Lower lobe of right lung (tissue), 2 donors: ENCODE measurements around the gene PRAMEF33. TPM values are rescaled to one million over a fixed set of nuclear protein-coding genes. Genes with fewer than 3 reads are reported as not detected.
A peak's percentile ranks its signal among the peaks of the same experiment; 100 is the strongest.
"Not testable (repeated sequence)": the region's sequence is repeated elsewhere in the genome, so short reads cannot be mapped to it uniquely, and the experiment has no call there.

Experiments used
- ATAC-seq, 2 donors: fragments of 200-7000 bp; cut with Tn5 transposase; one replicate each; pipeline ENCODE4 v1.9.1; 2020 to 2022; ENCODE audit warnings: mild to moderate bottlenecking in 2 of 2, moderate library complexity in 2 of 2
- DNase-seq: peaks from one replicate; pipeline ENCODE4 v3.0.0-alpha.2; 2020
- H3K27ac ChIP-seq: fragments of 200-600 bp; one replicate; pipeline ENCODE4 v1.8.0; 2022
- H3K27me3 ChIP-seq: fragments of 200-600 bp; one replicate; pipeline ENCODE4 v1.8.0; 2022; ENCODE audit warnings: low read depth
- H3K36me3 ChIP-seq: fragments of 200-600 bp; one replicate; pipeline ENCODE4 v1.8.0; 2022; ENCODE audit warnings: mild to moderate bottlenecking
- H3K4me1 ChIP-seq: fragments of 200-600 bp; one replicate; pipeline ENCODE4 v1.8.0; 2022
- H3K4me3 ChIP-seq: fragments of 200-600 bp; one replicate; pipeline ENCODE4 v1.8.0; 2022; ENCODE audit warnings: mild to moderate bottlenecking
- H3K9me3 ChIP-seq: fragments of 200-600 bp; one replicate; pipeline ENCODE4 v1.8.0; 2022
- intact Hi-C: fragments of 100-400 bp; cut with DNase I; formaldehyde crosslinking; loops from one replicate; pipeline ENCODE4 v1.11.0; 2022
- long read RNA-seq: library from polyadenylated mRNA; unstranded; transcript quantifications from one replicate; pipeline ENCODE4 v2.0.0, GENCODE V29; 2021
- total RNA-seq: library from RNA; stranded (reverse); fragmentation: NEBNext Ultra II Directional; extraction: Animal tissue kit (Norgen Biotek cat#: 25700); gene quantifications from one replicate; pipeline ENCODE4 v1.2.1, GENCODE V29; 2021
- donor health status: DM: no; HTN: yes; CAD: no; lungs with severe emphysema.

The PRAMEF33 gene
- total RNA-seq, result not detected
- long read RNA-seq, result 0 reads

- H3K4me3 ChIP-seq, H3K27me3 ChIP-seq, H3K4me1 ChIP-seq, H3K27ac ChIP-seq, DNase-seq, H3K9me3 ChIP-seq, ATAC-seq, intact Hi-C loops, H3K36me3 ChIP-seq: not testable (repeated sequence)
These were observed at the start of gene PRAMEF33 for GRCh38 chr1:13303239-13303638. Gene PRAMEF33 (plus strand): TSS chr1:13303539. CDS start chr1:13305955, 2,416 bp downstream.

GRCh38 chr1:13253898-13254297, 49.4 kb upstream of the PRAMEF33 start, which contains the start of gene PRAMEF5:
Gene PRAMEF5 (plus strand): TSS chr1:13254198. CDS start chr1:13259269, 5,071 bp downstream.
- H3K36me3 ChIP-seq, intact Hi-C loops, ATAC-seq, H3K9me3 ChIP-seq, H3K4me3 ChIP-seq, H3K27ac ChIP-seq, H3K27me3 ChIP-seq, H3K4me1 ChIP-seq, DNase-seq: not testable (repeated sequence)

GRCh38 chr1:13265124-13265523, 38.2 kb upstream of the PRAMEF33 start:
- H3K4me1 ChIP-seq, H3K36me3 ChIP-seq, H3K27me3 ChIP-seq, H3K9me3 ChIP-seq, intact Hi-C loops, H3K4me3 ChIP-seq, ATAC-seq, H3K27ac ChIP-seq, DNase-seq: not testable (repeated sequence)

- H3K27ac ChIP-seq, result not testable (repeated sequence)
These were observed 26.3 kb upstream of the PRAMEF33 start for GRCh38 chr1:13277016-13277415.

GRCh38 chr1:13279617-13280016, 23.7 kb upstream of the PRAMEF33 start:
- H3K4me3 ChIP-seq, H3K9me3 ChIP-seq, H3K27ac ChIP-seq, intact Hi-C loops, DNase-seq, H3K4me1 ChIP-seq, H3K36me3 ChIP-seq, H3K27me3 ChIP-seq, ATAC-seq: not testable (repeated sequence)

More at GRCh38 chr1:13277016-13277415, 26.3 kb upstream of the PRAMEF33 start:
- DNase-seq, H3K4me1 ChIP-seq, H3K9me3 ChIP-seq, H3K27me3 ChIP-seq, intact Hi-C loops, H3K36me3 ChIP-seq, H3K4me3 ChIP-seq: not testable (repeated sequence)
- peak in 1 of 2 donors; percentile 58 for ATAC-seq

- ATAC-seq, H3K4me3 ChIP-seq, H3K9me3 ChIP-seq, H3K36me3 ChIP-seq, intact Hi-C loops, H3K27me3 ChIP-seq, H3K4me1 ChIP-seq, H3K27ac ChIP-seq, DNase-seq: not testable (repeated sequence)
These were observed 18.3 kb upstream of the PRAMEF33 start, which contains the start of gene PRAMEF8 for GRCh38 chr1:13285037-13285436. Gene PRAMEF8 (minus strand): TSS chr1:13285137. CDS start chr1:13284091, 1,046 bp downstream.

- H3K27ac ChIP-seq, H3K4me3 ChIP-seq, H3K36me3 ChIP-seq, intact Hi-C loops, H3K27me3 ChIP-seq, H3K9me3 ChIP-seq, H3K4me1 ChIP-seq, DNase-seq: not testable (repeated sequence)
- peak in 1 of 2 donors; percentile 40 for ATAC-seq
These were observed 14.3 kb upstream of the PRAMEF33 start for GRCh38 chr1:13289030-13289429.

- H3K4me1 ChIP-seq, DNase-seq, H3K4me3 ChIP-seq, H3K36me3 ChIP-seq, H3K27ac ChIP-seq, intact Hi-C loops, ATAC-seq, H3K9me3 ChIP-seq, H3K27me3 ChIP-seq: not testable (repeated sequence)
These were observed 6.0 kb upstream of the PRAMEF33 start for GRCh38 chr1:13297216-13297931.

GRCh38 chr1:13298699-13299098, 4.6 kb upstream of the PRAMEF33 start:
- H3K36me3 ChIP-seq, H3K27ac ChIP-seq, ATAC-seq, H3K4me3 ChIP-seq, intact Hi-C loops, H3K4me1 ChIP-seq, DNase-seq, H3K27me3 ChIP-seq, H3K9me3 ChIP-seq: not testable (repeated sequence)

- H3K4me1 ChIP-seq, H3K27me3 ChIP-seq, DNase-seq, H3K27ac ChIP-seq, H3K9me3 ChIP-seq, ATAC-seq, intact Hi-C loops, H3K4me3 ChIP-seq, H3K36me3 ChIP-seq: not testable (repeated sequence)
These were observed 1.1 kb upstream of the PRAMEF33 start for GRCh38 chr1:13302197-13302596.

- DNase-seq, ATAC-seq: not testable (repeated sequence)
These were observed 11.9 kb downstream of the PRAMEF33 start, which contains the start of gene PRAMEF15 for GRCh38 chr1:13315281-13315680. Gene PRAMEF15 (plus strand): TSS chr1:13315581. CDS start chr1:13318408, 2,827 bp downstream.

GRCh38 chr1:13342496-13342895, 39.2 kb downstream of the PRAMEF33 start:
- DNase-seq, H3K9me3 ChIP-seq, H3K4me3 ChIP-seq, H3K27me3 ChIP-seq, intact Hi-C loops, H3K4me1 ChIP-seq, ATAC-seq, H3K27ac ChIP-seq, H3K36me3 ChIP-seq: not testable (repeated sequence)

More at GRCh38 chr1:13315281-13315680, 11.9 kb downstream of the PRAMEF33 start, which contains the start of gene PRAMEF15:
- H3K4me3 ChIP-seq, H3K36me3 ChIP-seq, H3K9me3 ChIP-seq, intact Hi-C loops, H3K27me3 ChIP-seq, H3K27ac ChIP-seq, H3K4me1 ChIP-seq: not testable (repeated sequence)

- DNase-seq, H3K27ac ChIP-seq, intact Hi-C loops, H3K4me1 ChIP-seq, H3K36me3 ChIP-seq, ATAC-seq, H3K4me3 ChIP-seq, H3K27me3 ChIP-seq, H3K9me3 ChIP-seq: not testable (repeated sequence)
These were observed 43.7 kb downstream of the PRAMEF33 start, which contains the start of gene PRAMEF14 for GRCh38 chr1:13347034-13347433. Gene PRAMEF14 (minus strand): TSS chr1:13347134. CDS start chr1:13345314, 1,820 bp downstream.

- intact Hi-C loops, H3K9me3 ChIP-seq, ATAC-seq, H3K36me3 ChIP-seq, H3K4me3 ChIP-seq, H3K27me3 ChIP-seq, H3K4me1 ChIP-seq, DNase-seq, H3K27ac ChIP-seq: not testable (repeated sequence)
These were observed 50.1 kb downstream of the PRAMEF33 start for GRCh38 chr1:13353476-13353875.
